ENCODE results near the gene AMMECR1.

Gene AMMECR1

DNA sequence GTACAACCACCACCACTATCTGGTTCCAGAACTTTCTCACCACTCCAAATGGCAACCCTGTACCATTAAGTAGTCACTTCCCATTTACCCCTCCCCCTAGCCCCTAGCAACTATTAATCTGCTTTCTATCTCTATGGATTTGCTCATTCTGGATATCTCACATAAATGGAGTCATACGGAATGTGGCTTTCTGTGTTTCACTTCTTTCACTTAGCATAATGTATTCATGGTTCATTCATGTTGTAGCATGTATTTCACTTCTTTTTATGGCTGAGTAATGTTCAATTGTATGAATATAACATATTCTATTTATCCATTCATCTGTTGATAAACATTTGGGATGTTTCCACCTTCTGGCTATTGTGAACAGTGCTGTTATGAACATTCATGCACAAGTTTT lies 104.7 kb downstream of the AMMECR1 start:
- in situ Hi-C loops (cut with HindIII; ENCODE audit: low sequenced_read_pairs) = no loop called here

GRCh38 chrX:110212299-110212698 lies 105.6 kb downstream of the AMMECR1 start:
- in situ Hi-C loops (cut with HindIII; ENCODE audit: low sequenced_read_pairs) = no loop called here

- in situ Hi-C loops (cut with HindIII; ENCODE audit: low sequenced_read_pairs) = no loop called here
Measured at GRCh38 chrX:110211340-110211739, 106.5 kb downstream of the AMMECR1 start.

GRCh38 chrX:110210417-110211139 lies 107.3 kb downstream of the AMMECR1 start:
- in situ Hi-C loops (cut with HindIII; ENCODE audit: low sequenced_read_pairs) = no loop called here

GRCh38 chrX:110208092-110208491 lies 109.8 kb downstream of the AMMECR1 start:
- in situ Hi-C loops (cut with HindIII; ENCODE audit: low sequenced_read_pairs) = no loop called here

DNA sequence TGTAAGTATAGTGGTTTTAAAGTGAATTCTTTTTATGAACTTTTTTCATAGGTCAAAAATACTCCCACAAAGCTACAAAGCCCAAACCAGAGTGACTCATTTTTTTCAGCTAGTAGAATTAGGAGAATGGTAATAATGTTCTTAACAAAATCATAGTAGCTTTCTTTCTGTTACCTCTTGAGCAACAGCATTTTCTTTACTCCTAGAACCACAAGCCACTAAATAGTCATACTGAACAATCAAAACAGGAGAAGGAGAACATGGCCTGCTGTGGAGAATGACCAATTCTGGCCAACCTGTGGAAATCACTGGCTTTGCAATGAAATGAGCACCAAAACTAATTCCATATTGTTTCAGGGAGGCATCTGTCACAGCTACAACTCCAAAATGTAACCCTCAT lies 112.9 kb downstream of the AMMECR1 start:
- in situ Hi-C loops (cut with HindIII; ENCODE audit: low sequenced_read_pairs) = no loop called here

DNA sequence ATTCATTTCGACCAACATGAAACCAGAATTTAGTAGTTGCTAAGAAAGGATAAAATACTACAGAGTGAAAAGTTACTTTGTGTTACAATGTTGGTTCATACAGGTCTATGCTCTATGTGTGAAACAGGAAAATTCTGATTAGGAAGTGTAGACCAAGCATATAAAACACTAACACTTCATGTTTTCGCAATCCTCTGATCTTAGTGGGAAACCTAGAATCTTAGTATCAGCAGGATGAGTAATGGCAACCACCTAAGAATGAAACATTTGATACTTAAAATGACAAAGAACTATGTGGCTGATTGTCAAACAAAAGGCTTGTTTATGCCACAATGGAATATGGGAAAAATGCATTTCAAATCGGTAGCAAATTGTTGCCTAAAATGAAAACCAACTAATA lies 116.1 kb downstream of the AMMECR1 start:
- in situ Hi-C loops (cut with HindIII; ENCODE audit: low sequenced_read_pairs) = no loop called here

DNA sequence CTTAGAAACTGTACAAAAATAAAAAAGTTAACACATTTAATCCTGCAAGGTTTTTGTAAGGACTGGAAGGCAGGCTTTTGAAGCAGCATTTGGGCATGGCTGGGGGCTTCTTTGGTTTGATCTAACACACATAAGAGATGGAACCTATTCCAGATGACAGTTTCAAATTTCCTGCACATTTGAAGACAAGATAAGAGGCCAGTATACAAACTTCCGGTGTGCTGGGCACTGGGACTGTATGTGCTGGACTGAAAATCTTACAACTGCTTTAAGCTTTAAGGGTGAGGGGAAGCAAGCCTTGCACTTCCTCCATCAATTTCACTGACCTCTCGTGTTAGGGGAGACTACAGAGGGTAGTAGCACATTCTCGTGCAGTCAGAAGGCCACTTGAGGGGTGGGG lies 122.9 kb downstream of the AMMECR1 start:
- in situ Hi-C loops (cut with HindIII; ENCODE audit: low sequenced_read_pairs) = no loop called here

- in situ Hi-C loops (cut with HindIII; ENCODE audit: low sequenced_read_pairs) = no loop called here
Measured at GRCh38 chrX:110192516-110192915, 125.4 kb downstream of the AMMECR1 start.

DNA sequence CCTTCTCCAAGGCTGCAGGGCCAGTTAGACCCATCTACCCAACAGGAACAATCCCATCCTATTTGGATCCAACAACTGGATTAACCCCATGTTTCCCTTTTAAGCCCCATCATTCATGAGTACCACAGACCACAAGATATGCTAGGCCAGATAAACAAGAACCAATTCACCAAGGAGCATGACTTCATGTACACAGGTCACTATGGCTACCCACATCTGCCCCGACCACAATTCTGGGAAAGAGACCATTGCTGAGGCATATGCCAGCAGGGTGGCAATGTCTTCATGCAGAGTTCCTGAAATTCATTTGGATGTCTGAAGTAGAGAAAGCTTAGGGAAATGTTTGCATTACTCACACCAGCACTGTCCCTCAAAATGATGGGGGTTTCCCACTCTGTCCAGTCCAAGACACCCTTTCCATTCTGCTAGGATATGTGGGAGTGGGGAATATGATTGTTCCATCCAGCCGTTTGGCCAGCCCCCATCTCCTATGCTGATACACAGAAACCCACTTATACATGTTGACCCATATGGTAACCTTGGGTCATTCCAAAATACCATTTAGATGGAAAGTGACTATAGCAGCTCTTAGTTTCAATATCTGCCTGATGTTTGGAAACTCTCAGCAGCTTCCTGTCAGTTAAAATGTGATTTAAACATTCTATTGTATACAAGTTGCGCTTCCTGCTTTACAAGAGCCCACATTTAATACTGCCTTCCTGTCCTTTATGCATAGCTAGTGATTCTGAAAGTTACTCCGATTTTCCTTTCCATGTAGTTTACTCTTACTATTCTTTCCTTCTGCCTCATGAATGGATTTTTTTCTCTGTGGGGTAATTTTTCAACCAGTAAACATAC lies 129.0 kb downstream of the AMMECR1 start:
- in situ Hi-C loops (cut with HindIII; ENCODE audit: low sequenced_read_pairs) = no loop called here

- in situ Hi-C loops (cut with HindIII; ENCODE audit: low sequenced_read_pairs) = no loop called here
Measured at GRCh38 chrX:110183314-110183713, 134.6 kb downstream of the AMMECR1 start.

DNA sequence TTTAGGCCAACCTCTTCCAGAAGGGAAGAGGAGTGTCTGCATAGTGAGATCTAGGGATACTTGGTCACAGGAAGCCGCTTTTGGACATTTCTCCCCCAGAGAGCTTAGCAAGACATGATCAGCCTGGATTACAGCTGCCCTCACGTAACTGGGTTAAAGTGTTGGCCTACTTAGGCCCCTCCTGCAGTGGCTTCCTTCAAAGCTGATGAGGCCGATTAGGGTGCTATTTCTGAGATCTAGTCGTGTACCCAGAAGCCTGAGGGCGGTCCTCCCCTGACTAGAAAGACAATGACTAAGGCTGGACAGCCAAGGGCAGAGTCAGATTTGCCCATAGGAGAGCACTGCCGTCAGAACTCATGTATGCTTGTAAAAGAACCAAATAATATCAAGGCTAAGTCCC lies 135.0 kb downstream of the AMMECR1 start:
- in situ Hi-C loops (cut with HindIII; ENCODE audit: low sequenced_read_pairs) = no loop called here

DNA sequence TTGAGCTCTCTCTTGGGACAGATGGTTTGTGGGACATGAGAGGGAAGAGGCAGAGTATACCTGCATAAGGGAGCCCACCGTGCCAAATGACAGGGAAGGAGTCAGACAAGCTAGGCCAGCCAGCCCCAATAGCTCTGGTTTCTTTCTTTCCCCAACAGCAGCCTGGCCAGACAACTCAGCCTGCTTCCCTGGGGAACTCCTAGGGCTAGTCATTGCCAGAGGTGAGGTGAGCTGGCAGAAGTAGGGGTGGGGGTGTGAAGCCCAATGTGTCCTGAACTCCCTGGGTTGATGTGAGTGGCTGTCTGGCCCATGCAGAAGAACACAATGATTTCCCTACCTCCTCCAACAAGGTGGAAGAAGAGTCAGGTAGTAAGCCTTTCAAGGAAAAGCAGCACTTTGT lies 135.5 kb downstream of the AMMECR1 start:
- in situ Hi-C loops (cut with HindIII; ENCODE audit: low sequenced_read_pairs) = no loop called here

DNA sequence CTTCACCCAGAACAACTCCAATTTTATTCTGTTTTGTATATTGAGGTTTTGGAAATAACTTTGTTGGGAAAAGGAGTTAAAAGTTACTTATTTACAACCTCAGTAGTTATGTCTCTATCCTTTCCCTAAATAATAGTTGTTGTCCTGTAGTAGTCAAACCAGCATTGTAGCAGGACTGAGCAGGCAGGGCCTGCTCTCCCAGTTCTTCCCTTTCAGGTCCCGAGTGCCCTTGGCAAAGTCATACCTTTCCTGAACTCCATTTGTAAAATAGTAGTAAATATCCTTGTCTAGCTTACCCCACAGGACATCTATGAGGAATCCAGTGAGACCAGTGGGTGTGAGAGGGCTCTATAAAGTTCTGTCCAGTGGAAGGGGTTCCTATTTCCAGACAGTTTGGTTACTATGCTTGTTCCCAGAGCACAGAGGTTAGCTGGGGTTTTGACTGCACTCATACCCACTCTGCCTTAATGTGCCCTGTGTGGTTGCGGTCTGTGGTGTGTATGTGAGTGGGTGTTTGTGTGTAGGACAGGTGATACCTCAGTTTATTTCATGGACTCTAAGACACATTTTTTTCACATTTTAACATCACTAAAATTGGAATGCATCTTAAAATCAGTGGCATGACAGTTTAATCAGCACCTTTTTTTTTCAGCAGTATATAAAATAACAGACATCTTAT lies 136.3 kb downstream of the AMMECR1 start:
- in situ Hi-C loops (cut with HindIII; ENCODE audit: low sequenced_read_pairs) = no loop called here

DNA sequence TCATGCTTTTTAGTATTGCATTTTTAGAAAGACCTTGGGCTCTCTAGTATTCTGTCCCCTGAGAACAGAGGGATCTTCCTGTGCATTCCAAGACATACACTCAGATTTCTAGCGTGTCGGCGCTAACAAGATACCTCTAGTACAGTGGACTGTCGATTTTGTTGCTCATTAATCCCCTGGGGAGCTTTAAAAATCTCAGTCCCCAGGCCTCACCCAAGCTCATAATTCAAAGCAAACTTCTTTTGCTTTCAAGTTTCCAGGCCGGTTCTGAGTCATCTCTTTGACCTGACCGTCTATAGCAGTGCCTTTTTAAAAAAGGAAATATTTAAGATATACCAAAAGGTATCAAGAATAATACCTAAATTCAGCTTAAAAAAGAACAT lies 137.0 kb downstream of the AMMECR1 start:
- in situ Hi-C loops (cut with HindIII; ENCODE audit: low sequenced_read_pairs) = no loop called here

GRCh38 chrX:110180176-110180927 lies 137.5 kb downstream of the AMMECR1 start:
- in situ Hi-C loops (cut with HindIII; ENCODE audit: low sequenced_read_pairs) = no loop called here

DNA sequence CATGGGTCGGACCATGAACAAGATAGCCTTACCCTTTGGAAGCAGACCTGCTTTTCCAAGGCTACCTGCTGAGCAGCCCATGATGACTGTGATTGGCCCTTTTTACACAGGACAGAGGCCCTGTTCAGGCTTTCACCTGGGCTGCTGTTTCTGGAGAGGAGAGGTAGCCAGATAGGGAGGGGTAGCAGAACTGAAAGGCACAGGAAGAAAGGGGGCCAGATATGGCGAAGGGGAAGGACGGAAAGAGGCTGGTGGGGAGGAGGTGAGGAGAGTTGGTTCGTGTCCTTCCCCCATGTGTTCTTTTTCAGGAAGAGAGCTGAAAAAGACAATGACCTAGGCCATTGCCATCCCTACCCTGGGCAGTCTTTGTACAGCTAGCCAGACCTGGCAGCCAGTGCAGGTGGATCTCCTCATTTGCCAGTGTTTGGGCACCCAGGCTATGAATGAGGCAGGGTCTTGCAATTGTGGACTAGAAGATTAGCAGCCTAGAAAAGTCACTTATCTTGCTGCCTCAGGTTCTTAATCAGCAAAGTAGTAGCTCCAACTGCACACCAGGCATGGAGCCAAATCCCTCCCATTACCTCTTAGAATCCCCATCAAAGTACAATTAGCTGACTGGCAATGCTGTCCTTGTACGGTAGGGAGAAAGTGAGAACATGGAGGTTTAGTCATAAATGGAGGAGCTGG lies 139.6 kb downstream of the AMMECR1 start:
- in situ Hi-C loops (cut with HindIII; ENCODE audit: low sequenced_read_pairs) = loop anchor here (10.0 kb wide), 1 partner anchor 226 kb away; no protein-coding TSS in a partner anchor

GRCh38 chrX:110175696-110176095 lies 142.2 kb downstream of the AMMECR1 start:
- in situ Hi-C loops (cut with HindIII; ENCODE audit: low sequenced_read_pairs) = loop anchor here (10.0 kb wide), 1 partner anchor 229 kb away; no protein-coding TSS in a partner anchor

DNA sequence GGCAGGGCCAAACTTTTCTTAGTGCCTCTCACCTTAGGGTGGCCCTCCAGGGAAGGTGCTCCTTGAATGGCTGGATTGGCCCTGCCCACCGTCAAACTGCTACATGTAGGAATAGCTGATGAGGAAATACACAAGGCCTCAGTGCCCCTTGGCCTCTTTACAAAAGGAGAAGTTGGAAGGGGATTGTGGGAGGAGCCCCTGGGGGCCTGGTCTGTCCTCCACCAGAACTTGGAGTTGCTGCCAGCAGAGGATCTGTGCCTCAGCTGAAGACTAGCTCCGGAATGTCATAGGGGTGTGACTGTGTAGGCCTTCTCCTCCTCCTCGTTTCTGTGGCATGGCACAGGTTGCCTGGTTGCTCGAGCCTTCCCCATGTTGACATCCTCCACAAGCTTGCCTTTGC lies 142.7 kb downstream of the AMMECR1 start:
- in situ Hi-C loops (cut with HindIII; ENCODE audit: low sequenced_read_pairs) = loop anchor here (10.0 kb wide), 1 partner anchor 230 kb away; no protein-coding TSS in a partner anchor

Data from endothelial cell of hepatic sinusoid (primary cell).